HepG2 (cell line): ENCODE measurements around the gene UBTF. TPM values are rescaled to one million over a fixed set of nuclear protein-coding genes. Genes with fewer than 3 reads are reported as not detected.

Experiments
- BHLHE40 ChIP-seq: IDR thresholded peaks from 2 replicates; pipeline ENCODE4 v1.6.1; 2011; ENCODE audit warnings: low read length, improper control_type of control experiment
- BRD4 ChIP-seq: sonication (generic); formaldehyde crosslinking; IDR thresholded peaks from 2 replicates; pipeline ENCODE4 v1.4.0; 2020; ENCODE audit warnings: missing genetic modification reagents
- FIP1L1 ChIP-seq: fragments of 200-400 bp; formaldehyde crosslinking; IDR thresholded peaks from 2 replicates; pipeline ENCODE4 v1.6.1; 2018; ENCODE audit warnings: low read depth, mild to moderate bottlenecking, low read length, moderate library complexity, borderline replicate concordance; ENCODE audit not compliant: insufficient read depth
- FOXM1 ChIP-seq: sonication (generic); formaldehyde crosslinking; IDR thresholded peaks from 2 replicates; pipeline ENCODE4 v1.5.0; 2020; ENCODE audit warnings: missing genetic modification reagents
- GATAD2A ChIP-seq: IDR thresholded peaks from 2 replicates; pipeline ENCODE4 v1.6.1; 2016
- HCFC1 ChIP-seq: fragments of 150-350 bp; IDR thresholded peaks from 2 replicates; pipeline ENCODE4 v1.6.1; 2014; ENCODE audit warnings: low read depth, low read length
- HOXA7 ChIP-seq: sonication (generic); formaldehyde crosslinking; IDR thresholded peaks from 2 replicates; pipeline ENCODE4 v1.8.1; 2022; ENCODE audit warnings: mild to moderate bottlenecking, missing genetic modification reagents, moderate library complexity
- HOXA9 ChIP-seq: sonication (generic); formaldehyde crosslinking; IDR thresholded peaks from 2 replicates; pipeline ENCODE4 v1.8.1; 2022; ENCODE audit warnings: missing genetic modification reagents, mild to moderate bottlenecking, moderate library complexity, borderline replicate concordance
- KDM5A ChIP-seq: fragments of 200-600 bp; sonication (generic); IDR thresholded peaks from 2 replicates; pipeline ENCODE4 v1.7.0; 2018; ENCODE audit warnings: antibody characterized with exemption, mild to moderate bottlenecking, low read length, borderline replicate concordance
- MIXL1 ChIP-seq: IDR thresholded peaks from 2 replicates; pipeline ENCODE4 v1.6.1; 2016
- NR3C1 ChIP-seq: sonication (generic); formaldehyde crosslinking; IDR thresholded peaks from 2 replicates; pipeline ENCODE4 v1.4.0; 2020; ENCODE audit warnings: missing genetic modification reagents
- RORA ChIP-seq: sonication (generic); formaldehyde crosslinking; IDR thresholded peaks from 2 replicates; pipeline ENCODE4 v1.5.0; 2020; ENCODE audit warnings: mild to moderate bottlenecking, missing genetic modification reagents, moderate library complexity
- SAFB2 ChIP-seq: sonication (generic); formaldehyde crosslinking; IDR thresholded peaks from 2 replicates; pipeline ENCODE4 v1.5.1; 2020; ENCODE audit warnings: missing genetic modification reagents, low read depth, mild to moderate bottlenecking, borderline replicate concordance
- SOX13 ChIP-seq, 3 experiments: fragments of 450-650 bp in 1 of 3; sonication (generic) in 1 of 3; formaldehyde crosslinking in 1 of 3; IDR thresholded peaks in 2 of 3; conservative IDR thresholded peaks in 1 of 3; 2 replicates each; pipeline versions ENCODE4 v1.5.0 to v1.6.1; 2016 to 2020; ENCODE audit warnings: antibody characterized with exemption in 1 of 3, mild to moderate bottlenecking in 1 of 3, missing compliant biosample characterization in 1 of 3, missing genetic modification reagents in 1 of 3, moderate library complexity in 1 of 3
- SP1 ChIP-seq, 2 experiments: fragments of 450-650 bp in 1 of 2; sonication (generic) in 1 of 2; formaldehyde crosslinking in 1 of 2; IDR thresholded peaks; 2 replicates each; pipeline versions ENCODE4 v1.4.0 to v1.6.1; 2016 to 2020; ENCODE audit warnings: missing genetic modification reagents in 1 of 2
- TOPORS ChIP-seq: sonication (generic); formaldehyde crosslinking; IDR thresholded peaks from 2 replicates; pipeline ENCODE4 v1.8.0; 2023; ENCODE audit warnings: mild to moderate bottlenecking, missing genetic modification reagents
- ZBTB20 ChIP-seq: sonication (generic); formaldehyde crosslinking; IDR thresholded peaks from 2 replicates; pipeline ENCODE4 v1.8.1; 2023; ENCODE audit warnings: missing genetic modification reagents, low read depth, mild to moderate bottlenecking, borderline replicate concordance
- ZNF331 ChIP-seq: sonication (generic); formaldehyde crosslinking; IDR thresholded peaks from 2 replicates; pipeline ENCODE4 v1.4.0; 2020; ENCODE audit warnings: missing genetic modification reagents
- ZNF468 ChIP-seq: sonication (generic); formaldehyde crosslinking; IDR thresholded peaks from 2 replicates; pipeline ENCODE4 v1.8.0; 2022; ENCODE audit warnings: mild to moderate bottlenecking, moderate library complexity, missing genetic modification reagents
- ZNF549 ChIP-seq: sonication (generic); formaldehyde crosslinking; IDR thresholded peaks from 2 replicates; pipeline ENCODE4 v1.5.0; 2020; ENCODE audit warnings: missing genetic modification reagents
- ZNF558 ChIP-seq: sonication (generic); formaldehyde crosslinking; IDR thresholded peaks from 2 replicates; pipeline ENCODE4 v1.9.0; 2022; ENCODE audit warnings: mild to moderate bottlenecking, missing genetic modification reagents, borderline replicate concordance
- ZNF768 ChIP-seq: sonication (generic); formaldehyde crosslinking; IDR thresholded peaks from 2 replicates; pipeline ENCODE4 v1.4.0; 2020; ENCODE audit warnings: missing genetic modification reagents
- ZNF781 ChIP-seq: sonication (generic); formaldehyde crosslinking; IDR thresholded peaks from 2 replicates; pipeline ENCODE4 v1.5.1; 2020; ENCODE audit warnings: borderline replicate concordance, mild to moderate bottlenecking, missing genetic modification reagents; ENCODE audit errors: not compliant biosample characterization
- polyA plus RNA-seq, 8 experiments: library from polyadenylated mRNA; depleted of rRNA in 3 of 8; stranded (reverse) in 7 of 8; unstranded in 1 of 8; fragments of >200 nt; fragmentation: Illumina TruSeq in 4 of 8; extraction: Trizol in 4 of 8; gene quantifications; 2 replicates each; pipeline versions ENCODE4 v1.2.1 to v1.2.3, GENCODE V29; 2011 to 2016; ENCODE audit warnings: low read depth in 4 of 8, missing spikeins in 1 of 8, mixed read lengths in 1 of 8; ENCODE audit not compliant: insufficient read depth in 1 of 8
- total RNA-seq, 5 experiments: library from RNA; depleted of rRNA; stranded (reverse); fragments of >200 nt; fragmentation: Illumina TruSeq; extraction: Trizol; gene quantifications; 2 replicates each; pipeline ENCODE4 v1.2.3, GENCODE V29; 2016; ENCODE audit warnings: low read depth in 1 of 5
- TF ChIP-seq, protein P1 (sequence below): sonication (generic); formaldehyde crosslinking; IDR thresholded peaks from 2 replicates; pipeline ENCODE4 v1.8.0; 2022; ENCODE audit warnings: missing genetic modification reagents, mild to moderate bottlenecking, borderline replicate concordance
- TF ChIP-seq, protein P2 (sequence below): sonication (generic); formaldehyde crosslinking; conservative IDR thresholded peaks from 2 replicates; pipeline ENCODE4 v1.4.0; 2020; ENCODE audit warnings: missing genetic modification reagents
- TF ChIP-seq, protein P3 (sequence below): sonication (generic); formaldehyde crosslinking; IDR thresholded peaks from 2 replicates; pipeline ENCODE4 v1.4.0; 2020; ENCODE audit warnings: missing genetic modification reagents

Gene UBTF
- total and polyA plus RNA-seq, 2 of the 13 experiments (the other 11 are each of a cell fraction or from before 2014, with no cell fraction given), result 15.2 to 60.9 TPM

DNA sequence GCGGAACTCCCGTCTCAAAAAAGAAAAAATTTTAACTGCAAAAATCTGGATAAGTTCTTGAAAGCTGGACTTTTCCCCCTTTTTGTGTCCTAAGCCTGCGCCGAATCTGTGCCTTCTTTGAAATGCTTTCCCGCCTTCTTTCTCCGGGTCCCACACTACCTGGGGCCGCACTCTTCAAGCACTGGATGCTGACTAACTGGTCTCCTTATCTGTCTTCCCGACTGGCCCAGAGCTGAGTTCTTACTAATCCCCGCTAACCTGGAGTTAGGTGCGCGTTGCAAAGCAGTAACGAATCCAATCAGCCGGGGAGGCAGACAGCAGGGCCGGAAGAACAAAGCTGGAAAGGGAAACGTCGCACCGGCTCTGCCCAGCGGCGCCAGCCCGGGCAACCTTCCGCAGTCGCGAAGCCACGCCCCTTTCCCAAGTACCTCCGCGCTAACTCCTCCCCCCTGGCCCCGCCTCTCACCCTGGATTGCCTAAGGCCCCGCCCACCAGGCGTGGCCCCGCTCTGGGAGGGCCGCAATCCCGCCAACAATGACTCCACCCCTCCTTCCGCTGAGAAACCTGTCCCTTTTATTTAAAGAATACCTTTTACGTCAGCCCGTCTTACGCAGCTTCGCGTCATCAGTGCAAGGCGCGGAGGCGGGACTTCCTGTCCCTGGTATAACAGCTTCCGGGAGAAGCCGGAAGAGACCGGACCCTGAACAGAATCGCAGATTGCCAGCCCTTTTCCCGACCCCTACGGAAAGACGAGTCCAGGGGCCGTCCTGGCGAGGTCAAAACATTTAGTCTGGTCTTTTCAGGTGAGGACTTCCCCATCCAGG, 33.0 kb downstream of the UBTF start, which contains the start of gene TMUB2 (continued):
- no peak for TF ChIP-seq SAFB2 (CRISPR knock-in tag)
- TF ChIP-seq FOXM1 (CRISPR knock-in tag), result peak; percentile 82
- peak; percentile 51; the same call in 1 of the 2 replicates for TF ChIP-seq HCFC1
- no peak for TF ChIP-seq RORA (CRISPR knock-in tag)
- TF ChIP-seq BHLHE40, result 0 out of 2 replicates have a peak, but pooled peaks have one; percentile 7
- TF ChIP-seq, protein P1, sequence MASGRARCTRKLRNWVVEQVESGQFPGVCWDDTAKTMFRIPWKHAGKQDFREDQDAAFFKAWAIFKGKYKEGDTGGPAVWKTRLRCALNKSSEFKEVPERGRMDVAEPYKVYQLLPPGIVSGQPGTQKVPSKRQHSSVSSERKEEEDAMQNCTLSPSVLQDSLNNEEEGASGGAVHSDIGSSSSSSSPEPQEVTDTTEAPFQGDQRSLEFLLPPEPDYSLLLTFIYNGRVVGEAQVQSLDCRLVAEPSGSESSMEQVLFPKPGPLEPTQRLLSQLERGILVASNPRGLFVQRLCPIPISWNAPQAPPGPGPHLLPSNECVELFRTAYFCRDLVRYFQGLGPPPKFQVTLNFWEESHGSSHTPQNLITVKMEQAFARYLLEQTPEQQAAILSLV (CRISPR knock-in tag), result peak; percentile 58
- no peak for TF ChIP-seq NR3C1 (CRISPR knock-in tag)
- TF ChIP-seq, protein P2, sequence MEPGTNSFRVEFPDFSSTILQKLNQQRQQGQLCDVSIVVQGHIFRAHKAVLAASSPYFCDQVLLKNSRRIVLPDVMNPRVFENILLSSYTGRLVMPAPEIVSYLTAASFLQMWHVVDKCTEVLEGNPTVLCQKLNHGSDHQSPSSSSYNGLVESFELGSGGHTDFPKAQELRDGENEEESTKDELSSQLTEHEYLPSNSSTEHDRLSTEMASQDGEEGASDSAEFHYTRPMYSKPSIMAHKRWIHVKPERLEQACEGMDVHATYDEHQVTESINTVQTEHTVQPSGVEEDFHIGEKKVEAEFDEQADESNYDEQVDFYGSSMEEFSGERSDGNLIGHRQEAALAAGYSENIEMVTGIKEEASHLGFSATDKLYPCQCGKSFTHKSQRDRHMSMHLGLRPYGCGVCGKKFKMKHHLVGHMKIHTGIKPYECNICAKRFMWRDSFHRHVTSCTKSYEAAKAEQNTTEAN (CRISPR knock-in tag), result peak; percentile 64
- TF ChIP-seq KDM5A, result peak; percentile 97
- no peak for TF ChIP-seq ZNF558 (CRISPR knock-in tag)
- no peak for TF ChIP-seq FIP1L1
- no peak for TF ChIP-seq SOX13 (IDR thresholded peaks at IDR 0.05)
- peak in 1 of 2 experiments; percentile 60; a peak in 1 of 4 replicates for TF ChIP-seq SOX13 (CRISPR knock-in tag; conservative IDR thresholded peaks at IDR 0.05 in 1 of 2, IDR thresholded peaks at IDR 0.05 in 1 of 2)
- no peak for TF ChIP-seq ZNF768 (CRISPR knock-in tag)
- no peak for TF ChIP-seq HOXA9 (CRISPR knock-in tag)
- TF ChIP-seq ZNF781, result peak; percentile 26
- no peak for TF ChIP-seq ZBTB20
- TF ChIP-seq SP1 (IDR thresholded peaks at IDR 0.05), result peak; percentile 61; the same call in 1 of the 2 replicates
- TF ChIP-seq SP1 (CRISPR knock-in tag; IDR thresholded peaks at IDR 0.05), result peak; percentile 89
- TF ChIP-seq BRD4 (CRISPR knock-in tag), result peak; percentile 39; the same call in 1 of the 2 replicates
- TF ChIP-seq ZNF549 (CRISPR knock-in tag), result no peak
- peak; percentile 63 for TF ChIP-seq MIXL1
- no peak for TF ChIP-seq ZNF468 (CRISPR knock-in tag)
- no peak for TF ChIP-seq HOXA7 (CRISPR knock-in tag)
- 0 out of 2 replicates have a peak, but pooled peaks have one; percentile 20 for TF ChIP-seq ZNF331 (CRISPR knock-in tag)
- no peak for TF ChIP-seq GATAD2A (CRISPR knock-in tag)
- TF ChIP-seq, protein P3, sequence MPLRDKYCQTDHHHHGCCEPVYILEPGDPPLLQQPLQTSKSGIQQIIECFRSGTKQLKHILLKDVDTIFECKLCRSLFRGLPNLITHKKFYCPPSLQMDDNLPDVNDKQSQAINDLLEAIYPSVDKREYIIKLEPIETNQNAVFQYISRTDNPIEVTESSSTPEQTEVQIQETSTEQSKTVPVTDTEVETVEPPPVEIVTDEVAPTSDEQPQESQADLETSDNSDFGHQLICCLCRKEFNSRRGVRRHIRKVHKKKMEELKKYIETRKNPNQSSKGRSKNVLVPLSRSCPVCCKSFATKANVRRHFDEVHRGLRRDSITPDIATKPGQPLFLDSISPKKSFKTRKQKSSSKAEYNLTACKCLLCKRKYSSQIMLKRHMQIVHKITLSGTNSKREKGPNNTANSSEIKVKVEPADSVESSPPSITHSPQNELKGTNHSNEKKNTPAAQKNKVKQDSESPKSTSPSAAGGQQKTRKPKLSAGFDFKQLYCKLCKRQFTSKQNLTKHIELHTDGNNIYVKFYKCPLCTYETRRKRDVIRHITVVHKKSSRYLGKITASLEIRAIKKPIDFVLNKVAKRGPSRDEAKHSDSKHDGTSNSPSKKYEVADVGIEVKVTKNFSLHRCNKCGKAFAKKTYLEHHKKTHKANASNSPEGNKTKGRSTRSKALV (CRISPR knock-in tag), result peak; percentile 83
- TF ChIP-seq TOPORS, result no peak
